Measurements from ENCODE around the gene B3GLCT.

DNA sequence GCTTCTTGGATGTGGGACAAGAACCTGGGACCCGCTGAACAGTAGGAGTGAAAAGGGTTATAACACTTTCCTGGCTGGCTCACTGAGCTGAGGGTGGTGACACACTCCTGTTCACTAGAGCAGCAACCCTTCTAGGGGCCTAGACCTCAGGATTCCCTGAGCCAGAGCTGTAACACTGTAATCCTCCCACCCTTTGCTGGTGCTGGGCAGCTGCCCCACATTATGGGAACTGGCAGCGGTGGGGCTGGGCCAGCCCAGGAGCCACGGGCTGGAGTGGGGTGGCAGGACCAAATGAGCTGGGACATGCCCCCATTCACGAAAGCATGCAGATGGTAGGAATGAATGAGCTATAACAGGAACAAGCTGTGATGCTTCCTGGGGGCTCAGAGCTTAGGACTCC, 110.6 kb downstream of the B3GLCT start:
- TF ChIP-seq EZH2 (IDR thresholded peaks at IDR 0.05; ENCODE audit: insufficient read depth, poor library complexity, severe bottlenecking) (no peak), EZH2phosphoT487 (IDR thresholded peaks at IDR 0.05; ENCODE audit: insufficient read depth, low read depth) (no peak)

All from GM23248 (cell line).